HEK293 (cell line): ENCODE data around the gene RHOBTB3.

Experiments used
- CTCF ChIA-PET: fragments of 350-600 bp; formaldehyde crosslinking; extraction: SDS; loops from one replicate; lab custom pipeline; 2021; ENCODE audit warnings: antibody characterized with exemption; lab: Yijun Ruan, JAX
- POLR2A ChIA-PET: fragments of 300-600 bp; formaldehyde crosslinking; extraction: SDS; loops from one replicate; lab custom pipeline; 2020; ENCODE audit warnings: antibody characterized with exemption, inconsistent platforms; lab: Yijun Ruan, JAX
- H3K27ac ChIP-seq: fragments of 200-500 bp; sonication (Bioruptor generic); 2 replicates; pipeline ENCODE4 v1.5.1; 2014; ENCODE audit warnings: low read depth, low read length, control low read depth, inconsistent platforms; ENCODE audit errors: extremely low read depth
- H3K36me3 ChIP-seq, 2 experiments: fragments of 200-500 bp in 1 of 2; sonication (Bioruptor generic) in 1 of 2; 1 replicate in 1 of 2; 2 replicates in 1 of 2; pipeline ENCODE4 v1.5.1; 2014 to 2017; ENCODE audit warnings: inconsistent platforms in 2 of 2, low read length in 2 of 2; ENCODE audit not compliant: control insufficient read depth in 2 of 2, insufficient read depth in 1 of 2
- H3K4me1 ChIP-seq: fragments of 200-500 bp; sonication (Bioruptor generic); 2 replicates; pipeline ENCODE4 v1.5.1; 2014; ENCODE audit warnings: mild to moderate bottlenecking, low read length, inconsistent platforms; ENCODE audit not compliant: control insufficient read depth, insufficient read depth
- H3K4me3 ChIP-seq: 2 replicates; pipeline ENCODE4 v1.5.1; 2011; ENCODE audit warnings: low read depth, mild to moderate bottlenecking, control low read depth, low read length, moderate library complexity
- H3K9me3 ChIP-seq: fragments of 200-500 bp; sonication (Bioruptor generic); 2 replicates; pipeline ENCODE4 v1.5.1; 2014; ENCODE audit warnings: low read depth, low read length, inconsistent platforms; ENCODE audit not compliant: control insufficient read depth, insufficient read depth
- BCL11A ChIP-seq: fragments of 450-650 bp; formaldehyde crosslinking; IDR thresholded peaks from 2 replicates; pipeline ENCODE4 v1.5.1; 2016; ENCODE audit warnings: low read depth, missing biosample characterization, missing genetic modification characterization
- BCL11B ChIP-seq: fragments of 450-650 bp; formaldehyde crosslinking; IDR thresholded peaks from 2 replicates; pipeline ENCODE4 v1.5.1; 2016; ENCODE audit warnings: low read depth, missing biosample characterization, missing genetic modification characterization
- HOXC10 ChIP-seq: sonication (generic); formaldehyde crosslinking; IDR thresholded peaks from 2 replicates; pipeline ENCODE4 v1.8.1; 2023; ENCODE audit warnings: mild to moderate bottlenecking, missing genetic modification reagents
- KLF1 ChIP-seq: fragments of 450-650 bp; formaldehyde crosslinking; IDR thresholded peaks from 2 replicates; pipeline ENCODE4 v1.5.1; 2016; ENCODE audit warnings: missing biosample characterization, missing genetic modification characterization
- KLF17 ChIP-seq: fragments of 450-650 bp; formaldehyde crosslinking; IDR thresholded peaks from 2 replicates; pipeline ENCODE4 v1.5.1; 2016; ENCODE audit warnings: missing biosample characterization, missing genetic modification characterization
- KLF7 ChIP-seq: fragments of 450-650 bp; formaldehyde crosslinking; IDR thresholded peaks from 2 replicates; pipeline ENCODE4 v1.5.1; 2016; ENCODE audit warnings: missing biosample characterization, missing genetic modification characterization, borderline replicate concordance
- OVOL3 ChIP-seq: fragments of 450-650 bp; formaldehyde crosslinking; IDR thresholded peaks from 2 replicates; pipeline ENCODE4 v1.5.1; 2016; ENCODE audit warnings: missing biosample characterization, missing genetic modification characterization
- PRDM1 ChIP-seq: fragments of 450-650 bp; formaldehyde crosslinking; IDR thresholded peaks from 2 replicates; pipeline ENCODE4; 2016; ENCODE audit warnings: missing biosample characterization, missing genetic modification characterization
- PRDM10 ChIP-seq: fragments of 450-650 bp; formaldehyde crosslinking; IDR thresholded peaks from 2 replicates; pipeline ENCODE4 v1.5.1; 2016; ENCODE audit warnings: missing biosample characterization, missing genetic modification characterization
- SCRT1 ChIP-seq: fragments of 450-650 bp; formaldehyde crosslinking; IDR thresholded peaks from 2 replicates; pipeline ENCODE4 v1.5.1; 2016; ENCODE audit warnings: missing biosample characterization, missing genetic modification characterization, borderline replicate concordance
- ZEB2 ChIP-seq: fragments of 450-650 bp; formaldehyde crosslinking; IDR thresholded peaks from 2 replicates; pipeline ENCODE4 v1.5.1; 2016; ENCODE audit warnings: missing biosample characterization, missing genetic modification characterization
- ZFP3 ChIP-seq: fragments of 450-650 bp; formaldehyde crosslinking; IDR thresholded peaks from 2 replicates; pipeline ENCODE4 v1.5.1; 2016; ENCODE audit warnings: low read depth, missing biosample characterization, missing genetic modification characterization
- ZNF169 ChIP-seq: fragments of 450-650 bp; formaldehyde crosslinking; IDR thresholded peaks from 2 replicates; pipeline ENCODE4 v1.5.1; 2016; ENCODE audit warnings: missing biosample characterization, missing genetic modification characterization
- ZNF19 ChIP-seq: fragments of 450-650 bp; formaldehyde crosslinking; IDR thresholded peaks from 2 replicates; pipeline ENCODE4; 2016; ENCODE audit warnings: missing biosample characterization, missing genetic modification characterization, low read depth
- ZNF24 ChIP-seq: fragments of 450-650 bp; formaldehyde crosslinking; IDR thresholded peaks from 2 replicates; pipeline ENCODE4 v1.5.1; 2016; ENCODE audit warnings: missing biosample characterization, missing genetic modification characterization
- ZNF335 ChIP-seq: fragments of 450-650 bp; formaldehyde crosslinking; conservative IDR thresholded peaks from 2 replicates; pipeline ENCODE4 v1.5.1; 2016; ENCODE audit warnings: missing biosample characterization, missing genetic modification characterization
- ZNF433 ChIP-seq: fragments of 450-650 bp; formaldehyde crosslinking; IDR thresholded peaks from 2 replicates; pipeline ENCODE4 v1.5.1; 2016; ENCODE audit warnings: missing biosample characterization, missing genetic modification characterization, low read depth
- ZNF510 ChIP-seq: fragments of 450-650 bp; formaldehyde crosslinking; IDR thresholded peaks from 2 replicates; pipeline ENCODE4 v1.5.1; 2018; ENCODE audit warnings: mild to moderate bottlenecking, missing genetic modification characterization, missing biosample characterization; ENCODE audit not compliant: insufficient replicate concordance
- ZNF558 ChIP-seq: fragments of 450-650 bp; formaldehyde crosslinking; IDR thresholded peaks from 2 replicates; pipeline ENCODE4 v1.5.1; 2016; ENCODE audit warnings: missing biosample characterization, missing genetic modification characterization
- ZNF639 ChIP-seq: fragments of 450-650 bp; formaldehyde crosslinking; IDR thresholded peaks from 2 replicates; pipeline ENCODE4 v1.5.1; 2016; ENCODE audit warnings: missing biosample characterization, missing genetic modification characterization
- ZNF707 ChIP-seq: fragments of 450-650 bp; formaldehyde crosslinking; IDR thresholded peaks from 2 replicates; pipeline ENCODE4 v1.5.1; 2016; ENCODE audit warnings: missing biosample characterization, missing genetic modification characterization
- ZNF830 ChIP-seq: fragments of 450-650 bp; IDR thresholded peaks from 2 replicates; pipeline ENCODE4 v1.5.0; 2018; ENCODE audit warnings: missing biosample characterization, missing genetic modification characterization, low read depth, mild to moderate bottlenecking, moderate library complexity
- ZNF843 ChIP-seq: fragments of 450-650 bp; formaldehyde crosslinking; IDR thresholded peaks from 2 replicates; pipeline ENCODE4 v1.5.1; 2016; ENCODE audit warnings: missing biosample characterization, missing genetic modification characterization
- ZSCAN18 ChIP-seq: fragments of 450-650 bp; formaldehyde crosslinking; IDR thresholded peaks from 2 replicates; pipeline ENCODE4 v1.5.1; 2016; ENCODE audit warnings: missing biosample characterization, missing genetic modification characterization

Gene RHOBTB3

GRCh38 chr5:95718203-95718602 lies 12.9 kb upstream of the RHOBTB3 start:
- Histone ChIP-seq H3K4me3 (no peak overlapping the region), H3K27ac (no peak overlapping the region), H3K36me3 (no peaks in the 10 kb centered on the region), H3K4me1 (no peaks in the 10 kb centered on the region), H3K9me3 (no peaks in the 10 kb centered on the region)
- TF ChIP-seq KLF7 = no peak
- no peak for TF ChIP-seq ZNF510
- TF ChIP-seq ZNF169 (tag by site-specific recombination) = no peak
- TF ChIP-seq SCRT1 = no peak
- TF ChIP-seq PRDM1 (tag by site-specific recombination) = no peak
- TF ChIP-seq OVOL3 (tag by site-specific recombination) = no peak
- no peak for TF ChIP-seq ZEB2 (tag by site-specific recombination)
- TF ChIP-seq ZNF433 (tag by site-specific recombination) = no peak
- no peak for TF ChIP-seq KLF17 (tag by site-specific recombination)
- TF ChIP-seq ZNF639 (tag by site-specific recombination) = no peak
- TF ChIP-seq ZNF558 (tag by site-specific recombination) = no peak
- TF ChIP-seq ZNF24 (tag by site-specific recombination) = no peak
- no peak for TF ChIP-seq ZNF830 (tag by site-specific recombination)
- no peak for TF ChIP-seq ZSCAN18 (tag by site-specific recombination)
- no peak for TF ChIP-seq ZNF707 (tag by site-specific recombination)
- TF ChIP-seq, all 188 proteins: peak for 0
- ChIA-PET CTCF (interaction anchor here (0.5 to 0.7 kb wide), 3 partner anchors 54 to 135 kb away, joined by 3 read pairs; no protein-coding TSS in a partner anchor), POLR2A (interaction anchor here (2.0 kb wide), 1 partner anchor 71 kb away, joined by 6 read pairs; the partner anchor contains the start of gene RFESD)

- H3K9me3 ChIP-seq = no peaks in the 10 kb centered on the region
- peaks cover under 1% of the 10 kb centered on the region; the same call in 1 of the 2 replicates for H3K4me1 ChIP-seq
- CTCF ChIA-PET = no interaction called here
- TF ChIP-seq BCL11A (tag by site-specific recombination) = no peak
- TF ChIP-seq ZFP3 = no peak
- TF ChIP-seq ZNF335 (tag by site-specific recombination) = no peak
- no peak for TF ChIP-seq ZNF830 (tag by site-specific recombination)
- TF ChIP-seq, all 188 proteins: peak for 0
- no peaks in the 10 kb centered on the region for H3K36me3 ChIP-seq
- H3K4me3 ChIP-seq = no peak overlapping the region
- POLR2A ChIA-PET = no interaction called here
- no peak overlapping the region for H3K27ac ChIP-seq
Observed at GRCh38 chr5:95718738-95719137, 12.4 kb upstream of the RHOBTB3 start.

GRCh38 chr5:95720094-95720786 lies 10.9 kb upstream of the RHOBTB3 start:
- H3K4me1 ChIP-seq = peaks cover 3% of the 10 kb centered on the region; the same call in 1 of the 2 replicates
- CTCF ChIA-PET = interaction anchor here (0.6 kb wide), 1 partner anchor 123 kb away, joined by 3 read pairs; no protein-coding TSS in a partner anchor

More at GRCh38 chr5:95720094-95720786, 10.9 kb upstream of the RHOBTB3 start:
- no peaks in the 10 kb centered on the region for H3K9me3 ChIP-seq
- no peaks in the 10 kb centered on the region for H3K36me3 ChIP-seq
- TF ChIP-seq HOXC10 (CRISPR knock-in tag) (no peak), ZNF19 (tag by site-specific recombination) (no peak), ZNF843 (tag by site-specific recombination) (no peak), ZEB2 (tag by site-specific recombination) (no peak), PRDM10 (tag by site-specific recombination) (peak; percentile 38; the same call in 1 of the 2 replicates), KLF1 (tag by site-specific recombination) (no peak), BCL11B (tag by site-specific recombination) (no peak)
- TF ChIP-seq, all 188 proteins: peak for 1
- Histone ChIP-seq H3K4me3 (no peak overlapping the region), H3K27ac (no peak overlapping the region)
- POLR2A ChIA-PET = no interaction called here
